SK-N-MC (cell line): ENCODE data around the gene FOXL2.
A peak's percentile ranks its signal among the peaks of the same experiment; 100 is the strongest.

ENCODE experiments used
- DNase-seq: peaks from one replicate; pipeline ENCODE4 v3.0.0-alpha.2; 2011; ENCODE audit warnings: low read depth, low spot score
- H3K27ac ChIP-seq: fragments of 200-600 bp; sonication (generic); 2 replicates; pipeline ENCODE4 v1.5.1; 2016; ENCODE audit warnings: mixed run types
- H3K36me3 ChIP-seq: fragments of 200-600 bp; sonication (generic); 2 replicates; pipeline ENCODE4 v1.6.1; 2017; ENCODE audit warnings: antibody characterized with exemption, low read length, mixed read lengths; ENCODE audit not compliant: insufficient read depth
- H3K4me3 ChIP-seq: fragments of 200-600 bp; sonication (generic); 2 replicates; pipeline ENCODE4 v1.5.1; 2016
- H3K9ac ChIP-seq: fragments of 200-600 bp; sonication (generic); 2 replicates; pipeline ENCODE4 v1.8.0; 2017; ENCODE audit warnings: mixed run types, mixed read lengths; ENCODE audit not compliant: insufficient read length
- H3K9me3 ChIP-seq: fragments of 200-600 bp; sonication (generic); 2 replicates; pipeline ENCODE4 v1.6.1; 2017; ENCODE audit warnings: low read depth, mild to moderate bottlenecking, antibody characterized with exemption, low read length, moderate library complexity, mixed read lengths
- EZH2 ChIP-seq: fragments of 200-600 bp; sonication (generic); IDR thresholded peaks from one replicate; pipeline ENCODE4 v1.6.1; 2017; ENCODE audit warnings: antibody characterized with exemption
- FOXP2 ChIP-seq: optimal IDR thresholded peaks from 2 replicates; pipeline ENCODE3; 2011; ENCODE audit warnings: mild to moderate bottlenecking, moderate library complexity; ENCODE audit not compliant: insufficient read depth; ENCODE audit errors: extremely low read length, control extremely low read depth
- POLR2AphosphoS5 ChIP-seq: IDR thresholded peaks from 2 replicates; pipeline ENCODE4 v1.6.1; 2012; ENCODE audit warnings: mild to moderate bottlenecking, low read depth, low read length, borderline replicate concordance

Gene FOXL2

DNA sequence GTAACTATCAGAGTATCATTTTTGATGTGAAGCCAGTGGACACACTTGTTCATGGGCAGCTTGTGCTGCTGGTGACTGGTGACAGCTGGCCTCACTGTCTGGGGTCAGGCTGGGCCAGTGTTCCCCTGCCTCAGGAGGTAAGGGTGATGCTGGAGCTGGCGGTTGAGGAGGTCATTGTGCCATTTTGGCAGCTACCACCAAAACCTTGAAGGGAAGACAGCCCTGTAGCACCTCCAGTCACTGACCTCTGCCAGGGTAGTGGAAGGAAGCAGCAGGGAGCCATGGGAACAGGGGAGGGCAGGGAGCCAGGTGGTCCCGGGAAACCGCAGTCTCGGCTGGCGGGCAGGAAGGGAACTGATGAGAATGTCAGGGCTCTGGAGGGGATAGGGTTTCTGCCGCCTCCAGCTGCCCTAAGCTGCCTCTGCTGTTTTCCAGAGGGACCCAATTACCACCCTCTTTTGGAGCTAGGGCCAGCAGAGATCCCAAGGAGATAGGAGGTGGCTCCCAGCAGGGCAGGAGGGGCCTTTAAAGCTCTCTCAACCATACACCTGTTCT is 24.9 kb upstream of the FOXL2 start:
- Histone ChIP-seq H3K27ac (no peak overlapping the region), H3K9me3 (no peaks in the 10 kb centered on the region), H3K36me3 (no peaks in the 10 kb centered on the region), H3K4me3 (no peak overlapping the region), H3K9ac (no peak overlapping the region)
- DNase-seq = no peak
- TF ChIP-seq POLR2AphosphoS5 (no peak), FOXP2 (no peak)

GRCh38 chr3:138964923-138965322 is 18.0 kb upstream of the FOXL2 start:
- Histone ChIP-seq H3K36me3 (no peaks in the 10 kb centered on the region), H3K4me3 (no peak overlapping the region), H3K9ac (no peak overlapping the region), H3K27ac (no peak overlapping the region), H3K9me3 (no peaks in the 10 kb centered on the region)
- no peak for DNase-seq
- TF ChIP-seq EZH2 = no peak
- no peak for TF ChIP-seq POLR2AphosphoS5
- no peak for TF ChIP-seq FOXP2

DNA sequence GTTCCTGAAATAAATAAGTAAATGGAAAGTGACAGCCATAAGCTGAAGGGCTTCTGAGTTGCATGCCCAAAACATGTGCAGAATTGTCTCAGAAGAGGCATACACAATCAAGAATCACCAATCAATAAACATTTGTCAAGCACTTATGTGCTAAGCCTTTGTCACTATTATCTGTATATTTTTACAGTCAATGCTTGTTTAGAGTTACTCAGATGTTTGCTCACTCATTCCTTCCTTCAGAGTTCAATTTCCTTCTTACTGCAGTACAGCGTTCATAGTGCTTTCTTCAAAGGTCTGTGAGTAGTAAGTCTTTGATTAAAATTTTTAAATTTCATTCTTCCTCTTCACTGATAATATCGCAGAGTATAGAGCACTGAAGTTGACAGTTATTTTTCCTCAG is 17.3 kb upstream of the FOXL2 start:
- H3K9ac ChIP-seq = no peak overlapping the region
- H3K36me3 ChIP-seq = no peaks in the 10 kb centered on the region
- no peak overlapping the region for H3K4me3 ChIP-seq
- H3K27ac ChIP-seq = no peak overlapping the region
- DNase-seq = no peak
- H3K9me3 ChIP-seq = no peaks in the 10 kb centered on the region
- no peak for TF ChIP-seq FOXP2
- TF ChIP-seq EZH2 = no peak
- no peak for TF ChIP-seq POLR2AphosphoS5

GRCh38 chr3:138962854-138963560 is 16.1 kb upstream of the FOXL2 start:
- Histone ChIP-seq H3K9me3 (no peaks in the 10 kb centered on the region), H3K27ac (no peak overlapping the region), H3K4me3 (no peak overlapping the region), H3K36me3 (no peaks in the 10 kb centered on the region), H3K9ac (no peak overlapping the region)
- TF ChIP-seq EZH2 = no peak
- TF ChIP-seq FOXP2 = no peak
- TF ChIP-seq POLR2AphosphoS5 = no peak
- no peak for DNase-seq

DNA sequence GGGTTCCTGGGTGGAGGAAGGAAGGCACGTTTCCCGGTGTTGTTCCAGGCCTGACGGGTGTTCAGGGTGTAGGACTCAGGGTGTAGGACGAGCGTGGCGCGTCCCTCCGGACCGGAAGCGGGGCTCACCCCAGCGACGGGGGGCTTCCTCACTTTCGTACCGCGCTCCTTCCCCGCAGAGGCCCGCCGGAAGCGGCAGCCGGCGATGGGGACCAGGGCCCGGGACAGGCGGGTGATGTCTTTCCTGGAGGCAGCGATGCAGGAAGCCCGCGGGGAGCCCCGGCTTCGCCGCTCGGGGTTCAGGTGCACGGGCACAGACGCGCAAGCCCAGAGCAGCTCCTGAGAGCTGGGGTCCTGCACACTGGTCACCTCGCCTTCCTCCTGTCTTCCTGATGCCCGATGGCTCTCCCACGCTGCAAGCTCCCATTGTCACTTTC is 13.5 kb upstream of the FOXL2 start:
- no peak overlapping the region for H3K4me3 ChIP-seq
- no peaks in the 10 kb centered on the region for H3K36me3 ChIP-seq
- H3K9me3 ChIP-seq = no peaks in the 10 kb centered on the region
- no peak overlapping the region for H3K9ac ChIP-seq
- no peak for TF ChIP-seq EZH2
- TF ChIP-seq FOXP2 = no peak
- TF ChIP-seq POLR2AphosphoS5 = no peak
- no peak overlapping the region for H3K27ac ChIP-seq
- no peak for DNase-seq

DNA sequence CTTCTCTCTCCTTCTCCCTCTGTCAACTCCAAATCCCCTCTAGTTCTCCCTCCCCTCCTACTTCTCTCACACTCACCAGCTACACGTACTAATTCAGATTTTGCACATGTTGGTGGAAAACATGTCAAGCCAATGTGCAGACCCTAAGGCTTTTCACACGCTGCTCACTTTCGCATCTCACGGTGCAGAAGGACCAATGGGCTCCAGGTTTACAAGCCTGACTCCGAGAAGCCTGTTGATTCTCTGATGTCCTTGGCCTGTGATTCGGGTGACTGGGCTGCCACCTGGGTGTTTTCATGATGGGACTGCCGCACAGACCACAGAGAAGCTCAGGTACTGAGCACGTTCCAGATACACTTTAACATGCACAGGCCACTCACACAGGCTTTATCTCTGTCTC is 3.8 kb upstream of the FOXL2 start:
- TF ChIP-seq POLR2AphosphoS5 (no peak), EZH2 (no peak), FOXP2 (no peak)
- Histone ChIP-seq H3K27ac (no peak overlapping the region), H3K9me3 (no peaks in the 10 kb centered on the region), H3K4me3 (no peak overlapping the region), H3K36me3 (no peaks in the 10 kb centered on the region), H3K9ac (no peak overlapping the region)
- DNase-seq = no peak

- Histone ChIP-seq H3K9me3 (no peaks in the 10 kb centered on the region), H3K4me3 (peak overlapping the region; percentile 48), H3K27ac (no peak overlapping the region), H3K36me3 (no peaks in the 10 kb centered on the region), H3K9ac (no peak overlapping the region)
- TF ChIP-seq EZH2 (peak; percentile 97), POLR2AphosphoS5 (no peak)
- no peak for DNase-seq
Observed at GRCh38 chr3:138950006-138950644, 3.2 kb upstream of the FOXL2 start.

DNA sequence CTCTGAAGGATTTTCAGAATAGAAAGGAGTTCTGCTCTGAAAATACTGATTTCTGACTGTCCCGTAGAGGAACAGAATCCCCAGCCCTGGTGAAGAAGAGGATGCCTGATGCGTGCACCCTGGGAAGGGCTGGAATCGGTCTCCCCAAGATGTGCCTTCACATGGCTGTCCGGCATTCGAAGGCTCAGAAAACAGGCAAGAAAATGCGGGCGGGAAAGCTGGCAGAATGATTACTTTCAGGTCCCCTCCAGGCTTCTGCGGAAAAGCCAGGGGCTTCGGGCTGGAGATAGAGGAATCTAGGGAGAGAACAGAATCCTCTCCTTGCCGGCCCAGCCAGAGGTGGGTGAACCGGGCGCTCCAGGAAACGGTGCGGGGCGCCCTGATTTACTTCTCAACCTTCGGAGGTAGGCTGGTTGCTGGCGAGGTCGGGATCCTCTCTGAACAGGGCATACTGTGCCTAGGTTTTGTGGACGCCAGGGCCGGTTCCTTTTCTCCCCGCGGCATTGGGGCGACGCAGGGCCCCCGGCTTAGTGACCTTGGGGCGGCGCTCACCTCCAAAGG is 2.6 kb upstream of the FOXL2 start:
- Histone ChIP-seq H3K4me3 (peak overlapping the region; percentile 48), H3K27ac (no peak overlapping the region), H3K9ac (no peak overlapping the region), H3K9me3 (no peaks in the 10 kb centered on the region), H3K36me3 (no peaks in the 10 kb centered on the region)
- DNase-seq = no peak
- TF ChIP-seq POLR2AphosphoS5 = no peak
- peak; percentile 13 for TF ChIP-seq EZH2

GRCh38 chr3:138949002-138949418 is 2.1 kb upstream of the FOXL2 start:
- no peak for DNase-seq
- H3K9me3 ChIP-seq = no peaks in the 10 kb centered on the region
- H3K27ac ChIP-seq = no peak overlapping the region
- H3K4me3 ChIP-seq = no peak overlapping the region
- H3K36me3 ChIP-seq = no peaks in the 10 kb centered on the region
- no peak for TF ChIP-seq FOXP2
- no peak overlapping the region for H3K9ac ChIP-seq
